OCI-LY1 (cell line): ENCODE results near the gene TTC28.

ENCODE experiments used
- CTCF ChIP-seq: fragments of 200-600 bp; sonication (generic), shearing (Covaris generic); IDR thresholded peaks from 2 replicates; pipeline ENCODE4 v1.5.1; 2017; ENCODE audit warnings: mild to moderate bottlenecking, antibody characterized with exemption, low read length, moderate library complexity, mixed read lengths
- EZH2 ChIP-seq: fragments of 200-600 bp; sonication (generic), shearing (Covaris generic); IDR thresholded peaks from 2 replicates; pipeline ENCODE4 v1.8.0; 2017; ENCODE audit warnings: borderline replicate concordance, mixed run types, mild to moderate bottlenecking, antibody characterized with exemption, low read length, moderate library complexity, mixed read lengths

GRCh38 chr22:28025866-28026575, 653.6 kb downstream of the TTC28 start:
- TF ChIP-seq CTCF (no peak), EZH2 (no peak)
